HG03139 (cell line): ENCODE measurements around the gene PRM3.

ENCODE experiments used
- ATAC-seq: cut with Tn5 transposase; IDR thresholded peaks from one replicate; pipeline ENCODE4 v1.9.1; 2021; ENCODE audit not compliant: unreplicated experiment

PRM3 gene

GRCh38 chr16:11259655-11260595, 13.5 kb downstream of the PRM3 start:
- ATAC-seq = no peak

- ATAC-seq = no peak
These were observed 14.6 kb downstream of the PRM3 start for GRCh38 chr16:11258553-11259492.

- ATAC-seq = no peak
These were observed 16.1 kb downstream of the PRM3 start for GRCh38 chr16:11257131-11257938.

GRCh38 chr16:11256661-11257130, 16.7 kb downstream of the PRM3 start:
- no peak for ATAC-seq

- peak; percentile 44 for ATAC-seq
These were observed 17.4 kb downstream of the PRM3 start, which contains the start of gene SOCS1 for GRCh38 chr16:11255737-11256660. Gene SOCS1 (minus strand): TSS chr16:11256204. CDS start chr16:11255478, 726 bp downstream.

- ATAC-seq = no peak
These were observed 18.3 kb downstream of the PRM3 start for GRCh38 chr16:11254913-11255736.

GRCh38 chr16:11253995-11254912, 19.2 kb downstream of the PRM3 start:
- ATAC-seq = no peak

GRCh38 chr16:11253009-11253994, 20.1 kb downstream of the PRM3 start:
- ATAC-seq = no peak

GRCh38 chr16:11252482-11252931, 20.9 kb downstream of the PRM3 start:
- no peak for ATAC-seq

GRCh38 chr16:11251525-11252481, 21.6 kb downstream of the PRM3 start:
- no peak for ATAC-seq

GRCh38 chr16:11250786-11251524, 22.5 kb downstream of the PRM3 start:
- no peak for ATAC-seq

GRCh38 chr16:11250091-11250785, 23.2 kb downstream of the PRM3 start:
- no peak for ATAC-seq

- ATAC-seq = no peak
These were observed 24.0 kb downstream of the PRM3 start for GRCh38 chr16:11249233-11250061.
